Progenitor cell of endocrine pancreas (in vitro differentiated cells): ENCODE data around the gene PSME3IP1. TPM values are rescaled to one million over a fixed set of nuclear protein-coding genes. Genes with fewer than 3 reads are reported as not detected.
"Not testable (repeated sequence)": the region's sequence is repeated elsewhere in the genome, so short reads cannot be mapped to it uniquely, and the experiment has no call there.

Source experiments
- DNase-seq: peaks from one replicate; pipeline ENCODE4 v3.0.0; 2021; ENCODE audit warnings: low spot score; ENCODE audit not compliant: unreplicated experiment
- H3K27ac Mint-ChIP-seq: 2 replicates; pipeline ENCODE4 v1.8.0; 2021; ENCODE audit warnings: mild to moderate bottlenecking, moderate library complexity, mixed read lengths
- H3K27me3 Mint-ChIP-seq: 2 replicates; pipeline ENCODE4 v1.8.0; 2021; ENCODE audit warnings: mixed read lengths
- H3K36me3 Mint-ChIP-seq: 2 replicates; pipeline ENCODE4 v1.8.0; 2022; ENCODE audit warnings: mixed read lengths; ENCODE audit not compliant: insufficient read depth
- H3K4me1 Mint-ChIP-seq: 2 replicates; pipeline ENCODE4 v1.8.0; 2021; ENCODE audit warnings: low read depth, mixed read lengths
- H3K4me3 Mint-ChIP-seq: 2 replicates; pipeline ENCODE4 v1.8.0; 2021; ENCODE audit warnings: low read depth, mild to moderate bottlenecking, moderate library complexity, mixed read lengths
- H3K9me3 Mint-ChIP-seq: 2 replicates; pipeline ENCODE4 v1.8.0; 2021; ENCODE audit warnings: low read depth, mixed read lengths
- CTCF ChIP-seq: fragments of 200-600 bp; sonication (generic); IDR thresholded peaks from one replicate; pipeline ENCODE4 v1.5.0; 2021; ENCODE audit warnings: antibody characterized with exemption, mild to moderate bottlenecking; ENCODE audit not compliant: unreplicated experiment
- total RNA-seq: library from RNA; stranded (reverse); gene quantifications from 2 replicates; pipeline ENCODE4 v1.2.1, GENCODE V29; 2021

PSME3IP1 gene
- total RNA-seq, 1 donor from 2014 or later: 101 TPM

DNA sequence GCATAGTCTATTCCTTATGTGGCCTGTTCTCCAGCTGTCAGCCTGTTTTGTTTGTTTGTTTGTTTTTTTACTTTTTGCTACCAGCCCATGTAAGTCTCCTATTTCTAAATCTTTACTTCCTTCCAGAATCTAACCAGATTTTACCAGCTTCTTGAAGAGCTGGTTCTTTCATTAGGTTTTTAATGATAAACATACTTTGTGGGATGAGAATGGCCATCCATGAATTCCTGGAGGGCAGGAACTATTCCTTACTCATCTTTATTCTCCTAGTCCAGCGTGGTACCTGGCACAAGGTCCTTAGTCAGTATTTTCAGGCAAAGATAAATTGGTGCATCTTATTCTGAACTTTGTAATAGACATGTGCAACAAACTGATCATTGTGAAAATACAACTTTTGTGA lies 17.6 kb upstream of the PSME3IP1 start:
- no peak for DNase-seq
- Mint-ChIP-seq H3K4me3 (no peak overlapping the region), H3K27ac (peak overlapping the region; percentile 8), H3K4me1 (no peaks in the 10 kb centered on the region), H3K9me3 (no peaks in the 10 kb centered on the region), H3K27me3 (no peaks in the 10 kb centered on the region), H3K36me3 (peaks cover 16% of the 10 kb centered on the region)
- no peak for TF ChIP-seq CTCF

- Mint-ChIP-seq H3K27me3 (no peaks in the 10 kb centered on the region), H3K36me3 (peaks cover 11% of the 10 kb centered on the region), H3K4me1 (no peaks in the 10 kb centered on the region), H3K4me3 (no peak overlapping the region), H3K27ac (peak overlapping the region; percentile 77), H3K9me3 (no peaks in the 10 kb centered on the region)
- TF ChIP-seq CTCF: no peak
- DNase-seq: no peak
Observed at GRCh38 chr16:57202095-57202886, 16.5 kb upstream of the PSME3IP1 start.

DNA sequence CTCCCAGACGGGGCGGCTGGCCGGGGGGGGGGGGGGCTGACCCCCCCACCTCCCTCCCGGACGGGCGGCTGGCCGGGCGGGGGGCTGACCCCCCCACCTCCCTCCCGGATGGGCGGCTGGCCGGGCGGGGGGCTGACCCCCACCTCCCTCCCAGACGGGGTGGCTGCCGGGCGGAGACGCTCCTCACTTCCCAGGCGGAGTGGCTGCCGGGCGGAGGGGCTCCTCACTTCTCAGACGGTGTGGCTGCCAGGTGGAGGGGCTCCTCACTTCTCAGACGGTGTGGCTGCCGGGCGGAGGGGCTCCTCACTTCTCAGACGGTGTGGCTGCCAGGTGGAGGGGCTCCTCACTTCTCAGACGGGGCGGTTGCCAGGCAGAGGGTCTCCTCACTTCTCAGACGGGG lies 15.1 kb upstream of the PSME3IP1 start:
- not testable (repeated sequence) for H3K27ac Mint-ChIP-seq, H3K9me3 Mint-ChIP-seq, DNase-seq, H3K27me3 Mint-ChIP-seq, H3K4me3 Mint-ChIP-seq
- Mint-ChIP-seq H3K36me3 (peaks cover 12% of the 10 kb centered on the region), H3K4me1 (peaks cover 12% of the 10 kb centered on the region)

GRCh38 chr16:57200321-57200720 lies 14.5 kb upstream of the PSME3IP1 start:
- not testable (repeated sequence) for H3K9me3 Mint-ChIP-seq, H3K27me3 Mint-ChIP-seq, H3K27ac Mint-ChIP-seq, DNase-seq, H3K4me3 Mint-ChIP-seq
- Mint-ChIP-seq H3K4me1 (peaks cover 12% of the 10 kb centered on the region), H3K36me3 (peaks cover 10% of the 10 kb centered on the region)

- no peaks in the 10 kb centered on the region for H3K27me3 Mint-ChIP-seq
- no peak for DNase-seq
- peak overlapping the region; percentile 30 for H3K27ac Mint-ChIP-seq
- peaks cover 1% of the 10 kb centered on the region for H3K36me3 Mint-ChIP-seq
- H3K4me1 Mint-ChIP-seq: peaks cover 24% of the 10 kb centered on the region
- H3K9me3 Mint-ChIP-seq: no peaks in the 10 kb centered on the region
- TF ChIP-seq CTCF: no peak
- no peak overlapping the region for H3K4me3 Mint-ChIP-seq
Observed at GRCh38 chr16:57196753-57197152, 10.9 kb upstream of the PSME3IP1 start.

DNA sequence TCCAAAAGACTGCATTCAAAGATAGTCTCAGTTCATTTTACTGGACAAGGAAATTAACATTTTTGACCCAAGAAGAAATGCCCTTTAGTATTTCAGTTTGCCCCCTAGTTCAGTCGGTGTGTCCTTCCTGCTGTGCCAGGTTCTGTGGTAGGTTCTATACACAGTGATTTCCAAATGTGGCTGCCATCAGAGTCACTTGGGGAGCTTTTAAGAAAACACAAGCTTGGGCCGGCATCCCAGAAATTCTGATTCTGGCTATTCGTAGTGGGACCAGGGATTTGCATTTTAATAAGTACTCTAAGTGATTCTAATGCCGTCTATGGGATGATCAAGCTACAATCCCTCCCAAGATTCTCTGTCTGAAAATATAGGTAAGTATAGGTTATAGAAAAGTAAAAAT lies 10.4 kb upstream of the PSME3IP1 start:
- DNase-seq: no peak
- Mint-ChIP-seq H3K36me3 (peaks cover 1% of the 10 kb centered on the region), H3K4me1 (peaks cover 24% of the 10 kb centered on the region), H3K9me3 (no peaks in the 10 kb centered on the region), H3K27ac (no peak overlapping the region), H3K27me3 (no peaks in the 10 kb centered on the region), H3K4me3 (no peak overlapping the region)
- no peak for TF ChIP-seq CTCF
